HG03103 (cell line): Measurements from ENCODE around the gene GALNT10.
A peak's percentile ranks its signal among the peaks of the same experiment; 100 is the strongest.

Experiments
- ATAC-seq: cut with Tn5 transposase; IDR thresholded peaks from one replicate; pipeline ENCODE4 v1.9.1; 2021; ENCODE audit warnings: low read depth; ENCODE audit not compliant: unreplicated experiment

Gene GALNT10

DNA sequence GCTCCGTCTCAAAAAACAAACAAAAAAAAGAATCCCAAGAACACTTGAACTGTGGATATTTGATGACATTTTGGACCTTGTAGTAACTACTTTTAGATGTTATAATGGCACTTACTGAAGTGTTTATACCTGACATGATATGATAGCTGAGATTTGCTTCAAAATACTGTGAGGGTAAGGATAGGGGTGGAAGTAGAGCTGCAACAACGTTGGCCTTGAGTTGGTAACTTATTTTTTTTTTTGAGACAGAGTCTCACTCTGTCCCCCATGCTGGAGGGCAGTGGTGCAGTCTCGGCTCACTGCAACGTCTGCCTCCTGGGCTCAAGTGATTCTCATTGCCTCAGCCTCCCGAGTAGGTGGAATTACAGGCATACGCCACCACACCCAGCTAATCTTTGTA is 224.6 kb downstream of the GALNT10 start:
- no peak for ATAC-seq

DNA sequence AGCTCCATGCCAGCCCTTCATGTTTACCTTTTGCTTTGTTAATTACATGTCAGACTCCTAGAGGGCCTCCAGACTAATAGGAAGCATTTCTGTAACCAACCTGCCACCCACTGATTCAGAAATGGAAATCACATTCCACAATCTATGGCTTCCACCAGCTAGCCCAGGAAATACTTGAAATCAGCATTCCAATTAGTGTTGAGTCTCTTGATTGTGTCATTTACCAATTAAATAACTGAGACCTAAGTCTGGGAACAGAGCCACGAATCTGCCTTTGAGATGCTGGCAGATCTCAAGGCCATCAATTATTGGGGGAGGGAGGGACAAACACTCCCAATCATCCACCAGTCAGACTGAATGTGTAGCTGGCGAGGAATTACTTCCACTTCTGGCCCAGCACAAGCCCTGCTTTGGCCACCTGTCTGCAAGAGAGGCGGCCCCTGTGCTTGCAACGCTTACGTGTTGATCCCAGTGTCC is 227.8 kb downstream of the GALNT10 start:
- no peak for ATAC-seq

DNA sequence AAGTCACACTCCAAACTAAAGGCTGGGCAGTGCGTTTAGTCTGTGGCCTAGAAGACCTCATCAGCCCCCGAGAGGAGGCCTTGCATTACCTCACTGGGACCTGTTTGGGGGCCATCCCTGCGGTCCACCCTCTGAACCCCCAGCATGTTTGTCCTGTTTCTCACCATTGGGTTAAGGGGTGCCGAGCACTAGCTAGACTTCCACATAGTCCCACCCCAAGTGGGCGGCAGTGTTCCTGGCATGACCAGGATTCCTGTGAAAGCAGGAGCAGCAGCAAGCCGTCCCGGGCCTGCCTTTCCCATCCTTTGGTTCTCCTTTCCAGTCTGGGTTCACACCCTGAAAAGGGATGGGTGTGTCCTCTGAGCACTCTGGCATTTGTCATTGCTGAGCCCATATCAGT is 228.7 kb downstream of the GALNT10 start:
- no peak for ATAC-seq

DNA sequence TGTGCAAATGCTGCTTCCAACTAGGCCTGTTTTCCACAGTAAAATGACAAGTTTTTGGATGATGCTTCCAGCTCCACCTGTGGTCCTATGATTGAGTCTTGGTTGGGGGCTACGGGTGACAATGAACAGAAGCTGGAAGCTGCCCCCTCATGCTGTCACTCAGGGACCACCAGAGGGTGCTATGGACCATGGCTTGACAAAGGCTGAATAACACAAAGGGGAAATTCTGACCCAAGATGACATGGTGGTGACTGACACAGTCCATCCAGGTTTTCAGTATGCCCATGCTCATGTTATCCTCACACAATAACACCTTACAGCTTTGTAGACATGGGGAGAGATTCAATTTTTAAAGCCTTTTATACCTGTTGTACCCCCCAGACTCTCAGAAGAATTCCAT is 231.3 kb downstream of the GALNT10 start:
- no peak for ATAC-seq

DNA sequence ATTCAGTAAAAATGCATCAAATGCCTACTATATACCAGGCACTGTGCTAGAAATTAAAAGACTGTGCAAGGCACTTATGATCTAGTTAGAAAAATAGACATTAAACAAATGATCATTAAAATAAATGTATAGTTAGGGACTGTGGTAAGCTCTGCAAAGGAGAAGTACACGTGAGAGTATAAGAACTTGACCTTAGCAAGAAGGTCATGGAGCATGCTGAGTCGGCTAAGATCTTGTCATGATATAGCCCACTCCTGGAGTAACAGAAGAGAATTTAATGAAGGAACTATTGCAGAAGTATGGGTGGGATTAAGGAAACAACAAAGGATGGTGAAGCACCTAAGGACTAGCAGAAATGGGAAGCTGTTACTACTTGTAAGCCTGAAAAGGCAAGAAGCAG is 231.8 kb downstream of the GALNT10 start:
- no peak for ATAC-seq

DNA sequence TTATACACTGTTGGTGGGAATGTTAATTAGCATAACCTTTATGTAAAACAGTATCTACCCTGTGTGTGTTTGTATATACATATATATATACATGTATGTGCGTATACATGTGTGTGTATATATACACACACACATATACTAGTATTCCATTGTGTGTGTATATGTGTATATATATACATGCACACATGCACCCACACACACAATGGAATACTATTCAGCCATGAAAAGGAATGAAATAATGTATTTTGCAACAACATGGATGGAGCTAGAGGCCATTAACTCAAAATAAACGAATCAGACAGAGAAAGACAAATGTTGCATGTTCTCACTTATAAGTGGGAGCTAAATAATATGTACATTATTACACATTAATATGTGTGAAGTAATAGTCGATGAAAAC is 237.7 kb downstream of the GALNT10 start:
- ATAC-seq = no peak

DNA sequence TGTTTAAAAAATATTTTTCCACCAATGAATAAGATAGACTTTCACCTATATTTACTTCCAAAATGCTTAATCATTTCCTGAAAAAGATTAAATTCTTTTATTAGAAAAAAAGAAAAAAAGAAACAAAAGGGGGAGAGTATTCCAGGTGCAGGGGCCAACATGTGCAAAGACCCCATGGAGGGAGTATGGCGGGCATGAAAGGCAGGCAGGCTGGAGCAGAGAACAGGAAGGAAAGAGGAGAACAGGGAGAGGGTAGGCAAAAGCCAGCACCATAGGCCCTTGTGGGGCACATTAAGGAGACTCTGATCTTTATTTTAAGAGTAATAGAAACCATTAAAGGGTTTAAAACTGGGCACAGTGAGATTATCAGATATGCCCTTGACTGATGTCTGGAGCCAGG is 238.8 kb downstream of the GALNT10 start:
- ATAC-seq = no peak

DNA sequence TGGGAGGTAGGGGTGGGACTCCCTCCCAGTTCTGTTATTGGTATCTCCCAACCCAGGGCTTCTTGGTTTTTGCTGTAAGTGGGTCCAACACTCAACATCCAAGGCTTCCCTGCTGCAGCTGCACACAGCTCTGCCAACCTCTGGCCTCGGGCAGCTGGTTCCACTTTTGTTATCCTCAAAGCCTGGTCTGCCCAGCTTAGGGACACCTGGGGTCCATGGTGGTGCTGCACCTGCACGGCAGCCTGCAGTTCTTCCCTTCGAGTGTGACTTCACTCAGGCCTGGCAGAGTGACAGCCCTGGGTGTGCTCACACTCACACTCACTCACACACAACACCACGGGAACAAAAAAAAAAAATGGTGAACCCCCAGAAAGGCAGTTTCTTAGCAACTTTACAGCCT is 239.9 kb downstream of the GALNT10 start:
- ATAC-seq = no peak

DNA sequence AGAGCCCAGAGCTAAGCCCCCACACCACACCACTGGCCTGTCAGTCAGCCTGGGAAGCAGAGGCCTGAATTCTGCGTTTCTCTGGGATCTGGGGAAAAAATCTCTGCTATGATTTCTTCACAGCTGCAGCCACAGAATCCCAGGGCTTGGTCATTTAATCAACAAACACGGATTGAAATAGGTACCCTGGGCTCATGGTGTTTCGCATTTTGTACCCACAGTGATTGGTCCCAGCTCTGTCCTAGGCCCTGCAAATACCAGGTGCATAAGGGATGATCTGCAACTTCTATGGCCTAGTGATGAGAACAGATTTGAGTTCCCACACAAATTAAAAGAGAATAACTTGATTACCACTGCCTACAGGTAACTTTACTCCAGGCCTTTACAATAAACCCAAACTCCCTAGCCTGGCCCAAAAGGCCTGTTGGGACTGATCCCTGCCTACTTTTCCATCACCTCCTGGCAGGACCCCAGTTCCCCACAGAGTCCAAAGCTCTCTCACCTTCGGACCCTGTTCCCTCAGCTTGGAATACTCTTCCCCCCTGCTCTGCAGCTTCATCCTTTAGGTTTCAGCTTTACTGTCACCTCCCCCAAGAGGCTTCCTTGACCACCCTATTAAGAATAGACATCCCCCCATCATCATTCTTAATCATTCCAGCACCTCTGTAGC is 240.6 kb downstream of the GALNT10 start:
- no peak for ATAC-seq

DNA sequence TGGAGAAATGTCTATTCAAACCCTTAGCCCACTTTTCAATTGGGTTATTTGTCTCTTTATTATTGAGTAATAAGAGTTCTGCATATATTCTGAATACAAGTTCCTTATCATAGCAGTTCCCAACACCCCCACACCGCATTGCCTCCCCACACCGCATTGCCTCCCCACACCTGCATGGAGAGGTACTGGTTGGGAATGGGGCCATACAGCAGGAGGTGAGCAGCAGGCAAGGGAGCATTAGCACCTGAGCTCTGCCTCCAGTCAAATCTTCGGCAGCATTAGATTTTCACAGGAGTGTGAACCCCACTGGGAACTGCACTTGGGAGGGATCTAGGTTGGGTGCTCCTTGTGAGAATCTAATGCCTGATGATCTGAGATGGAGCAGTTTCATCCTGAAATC is 244.7 kb downstream of the GALNT10 start:
- ATAC-seq = no peak

DNA sequence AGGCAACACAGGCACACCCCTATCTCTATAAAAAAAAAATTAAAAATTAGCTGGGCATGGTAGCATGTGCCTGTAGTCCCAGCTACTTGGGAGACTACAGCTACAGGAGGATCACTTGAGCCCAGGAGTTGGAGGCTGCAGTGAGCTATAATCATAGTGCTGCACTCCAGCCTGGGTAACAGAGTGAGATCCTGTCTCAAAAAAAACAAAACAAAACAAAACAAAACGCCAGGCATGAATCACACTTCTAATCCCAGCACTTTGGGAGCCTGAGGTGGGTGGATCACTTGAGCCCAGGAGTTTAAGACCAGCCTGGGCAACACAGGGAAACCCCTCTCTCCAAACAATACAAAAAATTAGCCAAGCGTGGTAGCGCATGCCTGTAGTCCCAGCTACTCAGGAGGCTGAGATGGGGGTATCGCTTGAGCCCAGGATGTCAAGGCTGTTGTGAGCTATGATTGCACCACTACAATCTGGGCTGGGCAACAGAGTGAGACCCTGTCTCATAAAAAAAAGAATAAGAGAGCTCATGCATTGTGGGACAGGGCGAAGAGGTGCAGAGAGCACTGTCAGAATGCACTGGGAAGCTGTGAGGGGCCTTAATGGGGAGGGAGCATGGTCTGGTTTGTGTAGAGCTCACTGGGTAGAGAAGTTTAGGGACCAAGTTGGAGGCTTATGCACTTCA is 246.9 kb downstream of the GALNT10 start:
- no peak for ATAC-seq

DNA sequence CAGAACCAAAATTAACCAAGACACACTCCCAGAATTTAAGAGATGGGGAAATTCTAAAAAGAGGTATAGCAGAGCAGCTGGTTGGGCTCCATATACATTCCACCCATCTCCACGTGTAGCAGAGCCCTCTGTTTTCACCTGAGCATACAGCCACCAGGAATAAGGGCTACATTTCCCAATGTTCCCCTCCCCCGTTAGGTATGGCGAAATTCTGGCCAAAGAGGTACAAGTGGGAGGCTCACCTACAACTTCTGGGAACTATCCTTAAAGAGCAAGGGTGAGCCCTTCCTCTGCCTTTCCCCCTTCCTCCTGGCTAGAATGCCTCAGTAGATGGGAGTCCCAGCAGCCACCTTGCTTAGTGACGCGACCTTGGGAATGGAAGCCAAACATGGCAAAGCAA is 250.0 kb downstream of the GALNT10 start:
- no peak for ATAC-seq

DNA sequence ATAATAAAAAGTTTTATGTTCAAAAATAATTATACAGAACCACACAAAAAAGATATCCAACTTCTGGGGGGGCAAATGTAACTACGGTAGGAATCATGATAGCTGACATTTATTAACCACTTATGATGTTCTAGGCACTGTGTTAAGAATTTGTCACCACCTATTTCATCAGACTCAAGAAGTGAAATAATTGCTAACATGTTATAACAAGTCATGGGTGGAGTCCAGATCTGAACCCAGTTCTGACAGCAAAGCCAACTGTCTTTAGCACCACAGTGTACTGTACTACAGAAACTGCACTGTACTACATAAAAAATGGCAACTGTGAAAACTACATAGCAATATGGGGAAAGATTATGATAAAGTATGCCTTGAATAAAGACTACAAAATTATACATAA is 252.3 kb downstream of the GALNT10 start:
- no peak for ATAC-seq

DNA sequence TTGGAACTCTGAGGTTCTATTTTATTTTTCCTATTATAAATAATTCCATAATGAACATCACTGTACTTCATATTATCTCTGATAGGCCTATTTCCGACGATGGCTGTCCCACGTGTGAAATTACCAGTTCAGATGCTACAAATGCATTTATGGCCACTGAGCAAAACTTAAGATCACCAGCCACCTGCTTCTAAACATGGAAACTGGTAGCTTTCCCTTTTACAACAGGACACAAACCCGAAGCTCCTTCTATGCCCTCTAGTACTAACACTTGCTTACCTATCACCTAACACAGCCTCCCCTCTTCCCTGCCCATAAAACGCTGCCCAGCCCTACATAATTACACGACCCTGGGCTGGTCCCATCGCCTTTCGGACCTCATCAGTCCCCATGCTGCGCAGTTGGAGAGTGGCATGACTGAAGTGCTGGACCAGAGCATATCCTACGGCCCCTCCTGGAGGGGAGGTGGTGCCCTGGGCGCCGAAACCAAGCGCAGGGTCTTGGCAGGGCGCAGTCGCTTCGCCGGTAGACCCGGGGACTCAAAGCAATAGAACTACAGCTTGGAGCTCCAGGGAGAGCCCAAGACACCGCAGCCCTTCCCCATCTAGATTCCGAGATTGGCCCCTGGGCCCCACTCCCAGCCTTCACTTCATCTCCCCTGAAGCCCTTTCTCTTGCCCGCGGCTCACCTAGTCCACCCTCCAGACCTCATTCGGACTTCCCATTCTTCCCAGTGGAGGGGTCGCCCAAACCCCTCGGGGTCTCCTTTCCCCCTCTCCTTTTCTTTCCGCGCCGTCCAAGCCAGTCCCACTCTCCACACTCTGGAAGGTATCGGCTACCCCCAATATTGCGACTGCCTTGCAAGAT is 254.3 kb downstream of the GALNT10 start:
- ATAC-seq = no peak

DNA sequence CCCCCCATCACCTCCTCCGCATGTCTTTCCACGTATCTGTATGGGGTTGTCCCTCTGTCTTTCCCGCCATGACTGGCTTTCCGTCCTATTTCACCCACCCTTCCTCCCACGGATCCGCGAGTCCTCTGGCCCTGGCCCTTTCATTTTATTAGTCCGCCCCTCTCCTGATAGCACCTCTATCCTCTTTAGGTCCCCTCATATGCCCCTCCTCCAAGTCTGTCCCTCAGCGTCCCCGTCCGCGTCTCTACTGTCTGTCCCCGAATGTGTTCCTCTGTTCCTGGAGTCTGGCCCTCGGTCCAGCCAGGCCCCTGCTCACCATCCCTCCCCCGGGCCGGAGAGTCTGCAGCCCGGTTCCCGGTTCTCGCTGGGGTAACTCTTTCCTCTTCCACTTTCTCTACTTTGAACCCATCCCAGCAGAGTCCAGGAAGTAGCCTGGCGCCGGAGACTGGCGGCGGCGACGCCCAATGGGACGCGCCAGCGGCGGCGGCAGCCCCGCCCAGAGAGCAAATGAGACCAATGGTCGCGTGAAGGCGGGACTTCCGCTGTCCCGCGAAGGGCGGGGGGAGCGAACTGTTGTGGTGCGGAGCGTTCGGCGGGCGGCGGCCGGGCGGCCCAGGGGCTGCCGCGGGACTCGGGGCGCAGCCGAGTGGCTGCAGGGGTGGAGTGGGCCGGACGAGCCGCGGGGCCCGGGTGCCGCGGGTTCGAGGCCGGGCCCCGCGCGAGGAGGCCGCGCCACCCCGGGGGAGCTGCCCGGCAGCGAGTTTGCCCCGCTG is 255.1 kb downstream of the GALNT10 start, which contains the start of gene SAP30L:
Gene SAP30L (plus strand): TSS at position 576 of the 773 bp plus-strand sequence. CDS start 608 bp downstream, outside the sequence.
- peak; percentile 87 for ATAC-seq

DNA sequence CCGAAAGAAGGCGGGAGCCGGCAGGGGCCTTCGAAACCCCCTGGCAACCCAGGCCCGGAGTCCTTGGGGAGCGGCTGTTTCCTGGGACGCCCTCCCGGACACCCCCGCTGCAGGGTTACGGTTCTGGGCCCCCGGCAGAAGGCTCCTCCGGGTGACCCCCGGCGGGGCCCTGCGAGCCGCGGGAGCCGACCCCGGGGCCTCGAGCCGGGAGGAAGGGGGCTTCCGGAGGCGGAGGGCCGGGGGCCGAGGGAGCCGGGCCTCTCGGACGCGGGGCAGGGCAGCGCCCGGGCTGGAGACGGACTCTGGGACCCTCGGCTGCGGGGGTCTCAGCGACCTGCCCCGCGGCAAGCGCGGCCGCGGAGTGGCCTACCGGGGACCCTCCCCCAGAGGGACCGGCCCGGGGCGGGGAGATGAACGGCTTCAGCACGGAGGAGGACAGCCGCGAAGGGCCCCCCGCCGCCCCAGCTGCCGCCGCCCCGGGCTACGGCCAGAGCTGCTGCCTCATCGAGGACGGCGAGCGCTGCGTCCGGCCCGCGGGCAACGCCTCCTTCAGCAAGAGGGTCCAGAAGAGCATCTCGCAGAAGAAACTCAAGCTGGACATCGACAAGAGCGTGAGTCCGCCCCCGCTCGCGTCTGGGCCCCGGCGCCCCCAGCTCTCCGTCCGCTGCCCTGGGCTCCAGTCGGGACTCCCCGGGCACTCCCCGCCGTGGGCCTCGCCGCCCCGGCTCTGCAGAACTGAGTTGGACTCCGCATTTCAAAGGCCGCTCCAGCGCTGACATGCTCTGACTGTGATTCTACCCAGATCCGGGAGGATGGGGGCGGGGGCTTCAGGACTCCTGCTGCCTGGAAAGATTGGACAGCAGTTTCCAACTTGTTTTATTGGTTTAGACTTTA is 255.9 kb downstream of the GALNT10 start:
- no peak for ATAC-seq

DNA sequence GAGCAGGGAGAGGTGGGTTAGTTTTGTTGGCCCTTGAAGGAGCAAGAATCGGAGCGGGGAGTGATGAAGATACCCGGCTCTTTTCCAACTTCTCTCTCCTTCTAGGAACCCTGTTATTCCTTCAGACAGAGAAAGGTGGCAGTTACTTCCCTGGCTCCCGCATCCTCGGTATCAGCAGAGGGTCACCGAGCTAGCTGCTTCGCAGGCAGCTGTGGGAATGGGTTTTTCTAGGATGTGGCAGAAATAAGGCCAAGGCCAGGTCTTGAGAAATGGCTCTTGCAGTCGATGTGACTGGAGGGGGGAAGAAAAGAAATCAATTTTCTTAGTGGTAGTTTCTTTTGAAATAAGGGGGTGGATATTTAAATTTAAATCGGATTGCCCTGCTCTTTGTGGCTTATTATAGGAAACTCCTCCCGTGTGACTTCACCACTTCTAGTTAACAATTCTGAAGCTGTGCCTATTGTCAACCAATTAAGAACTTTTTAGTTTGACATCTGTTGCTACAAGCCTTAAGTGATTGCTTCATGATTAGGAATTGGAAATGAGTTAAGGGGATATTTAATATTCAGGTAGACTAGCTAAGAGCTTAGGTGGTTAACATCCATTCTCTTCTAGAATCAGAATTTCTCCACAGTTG is 256.7 kb downstream of the GALNT10 start:
- ATAC-seq = no peak

DNA sequence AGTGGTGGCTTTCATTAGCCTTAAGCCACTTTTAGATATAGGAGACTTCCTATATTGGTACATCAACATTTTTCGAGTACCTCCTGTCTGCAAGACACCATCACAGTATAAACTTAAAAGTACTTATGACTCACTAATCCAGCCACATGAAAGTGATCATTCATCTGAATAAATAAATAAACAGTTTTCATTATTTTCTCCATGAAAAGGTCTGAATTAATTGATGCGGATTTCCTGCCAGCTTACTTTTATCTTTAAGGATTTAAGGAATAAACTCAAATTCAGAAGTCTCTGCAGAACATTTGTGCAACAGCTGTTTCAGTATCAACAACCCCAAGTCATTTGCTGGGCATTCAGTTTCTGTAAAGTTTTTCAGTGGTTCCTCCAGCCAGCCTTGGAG is 259.3 kb downstream of the GALNT10 start:
- no peak for ATAC-seq

DNA sequence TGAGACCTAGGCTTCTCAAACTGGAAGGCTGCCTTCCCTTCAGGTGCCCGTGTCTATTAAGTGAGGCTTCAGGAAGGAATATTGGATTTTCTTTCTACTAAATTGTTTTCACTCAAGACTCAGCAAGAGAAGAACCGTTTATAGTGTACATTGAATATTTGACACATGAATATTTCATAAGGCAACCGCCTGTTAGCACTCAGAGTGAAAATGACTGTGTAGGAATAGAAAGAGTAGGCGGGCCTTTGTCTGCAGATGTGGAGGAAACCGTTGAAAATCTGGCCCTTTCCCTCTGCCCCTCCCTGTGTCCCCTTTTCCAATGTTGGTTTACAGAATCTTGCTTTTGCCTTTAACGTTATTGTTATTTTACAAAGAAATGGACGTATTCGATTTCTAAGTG is 261.4 kb downstream of the GALNT10 start:
- no peak for ATAC-seq
